GM18867 (cell line): ENCODE results near the gene IKBKG.
"Not testable (repeated sequence)": the region's sequence is repeated elsewhere in the genome, so short reads cannot be mapped to it uniquely, and the experiment has no call there.

Experiments
- ATAC-seq: cut with Tn5 transposase; IDR thresholded peaks from one replicate; pipeline ENCODE4 v1.9.1; 2021; ENCODE audit warnings: mild to moderate bottlenecking, moderate library complexity; ENCODE audit not compliant: unreplicated experiment

IKBKG gene

DNA sequence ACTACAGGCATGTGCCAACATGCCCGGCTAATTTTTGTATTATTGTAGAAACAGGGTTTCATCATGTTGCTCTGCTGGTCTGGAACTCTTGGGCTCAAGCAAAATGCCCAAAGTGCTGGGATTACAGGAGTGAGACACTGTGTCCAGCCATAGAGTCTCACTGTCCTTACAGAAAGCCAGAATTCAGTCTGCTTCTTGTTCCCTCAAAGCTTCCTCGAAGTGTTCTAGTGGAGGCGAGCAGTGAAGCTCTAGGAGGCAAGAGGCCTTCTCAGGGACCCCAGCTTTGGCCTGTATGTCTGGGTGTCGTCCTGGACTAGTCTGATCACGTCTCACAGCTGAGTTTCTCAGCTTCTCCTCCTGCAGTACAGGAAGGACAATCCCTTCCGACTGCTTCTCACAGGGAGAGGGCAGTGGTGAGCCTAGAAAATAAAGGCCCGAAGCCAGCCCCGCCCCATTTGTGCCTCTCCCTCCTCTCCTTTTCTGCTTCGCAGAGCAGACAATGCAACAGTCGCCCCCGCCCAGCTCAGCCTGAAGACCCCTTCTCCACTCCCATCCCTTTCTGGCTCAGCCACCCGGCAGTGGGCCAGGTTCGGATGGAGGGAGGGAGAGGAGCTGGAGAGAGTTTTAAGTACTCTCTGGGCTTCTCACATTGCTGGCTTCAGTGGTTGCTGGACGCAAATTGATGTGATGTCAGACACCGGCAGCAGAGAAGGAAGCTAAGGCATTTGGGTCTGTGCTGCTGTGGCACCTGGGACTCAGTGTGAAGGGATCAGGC lies 20.3 kb upstream of the IKBKG start:
- peak; percentile 68 for ATAC-seq

DNA sequence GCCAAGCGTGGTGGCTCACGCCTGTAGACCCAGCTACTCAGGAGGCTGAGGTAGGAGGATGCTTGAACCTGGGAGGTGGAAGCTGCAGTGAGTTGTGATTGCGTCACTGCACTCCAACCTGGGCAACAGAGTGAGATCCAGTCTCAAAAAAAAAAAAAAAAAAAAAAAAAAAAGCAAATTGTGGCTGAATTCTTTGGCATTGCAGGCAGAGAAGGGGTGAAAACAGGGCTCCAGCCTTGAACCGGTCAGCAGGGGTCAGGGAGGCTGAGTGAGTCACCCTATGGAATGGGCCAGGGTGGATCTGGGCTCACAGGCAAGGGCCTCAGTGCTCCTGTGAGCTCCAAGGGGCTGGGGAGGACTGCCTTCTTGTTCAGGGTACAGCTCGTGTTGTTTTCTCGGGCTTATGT lies 18.2 kb upstream of the IKBKG start:
- ATAC-seq = no peak

GRCh38 chrX:154530286-154530685 lies 17.1 kb upstream of the IKBKG start:
- no peak for ATAC-seq

GRCh38 chrX:154531626-154532025 lies 15.8 kb upstream of the IKBKG start:
- no peak for ATAC-seq

DNA sequence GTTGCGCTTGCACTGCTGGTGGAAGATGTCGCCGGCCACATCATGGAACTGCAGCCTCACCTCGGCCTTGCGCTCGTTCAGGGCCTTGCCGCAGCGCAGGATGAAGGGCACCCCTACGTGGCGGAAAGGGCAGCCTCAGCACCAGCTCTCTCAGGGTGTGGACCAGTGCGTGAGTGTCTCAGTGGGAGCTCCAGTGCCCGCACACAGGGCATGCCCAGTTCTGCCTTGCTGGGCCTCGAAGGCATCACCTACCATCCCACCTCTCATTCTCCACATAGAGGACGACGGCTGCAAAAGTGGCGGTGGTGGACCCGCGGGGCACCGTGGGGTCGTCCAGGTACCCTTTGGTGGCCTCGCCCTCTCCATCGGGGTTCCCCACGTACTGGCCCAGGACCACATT lies 14.7 kb upstream of the IKBKG start:
- ATAC-seq = no peak

DNA sequence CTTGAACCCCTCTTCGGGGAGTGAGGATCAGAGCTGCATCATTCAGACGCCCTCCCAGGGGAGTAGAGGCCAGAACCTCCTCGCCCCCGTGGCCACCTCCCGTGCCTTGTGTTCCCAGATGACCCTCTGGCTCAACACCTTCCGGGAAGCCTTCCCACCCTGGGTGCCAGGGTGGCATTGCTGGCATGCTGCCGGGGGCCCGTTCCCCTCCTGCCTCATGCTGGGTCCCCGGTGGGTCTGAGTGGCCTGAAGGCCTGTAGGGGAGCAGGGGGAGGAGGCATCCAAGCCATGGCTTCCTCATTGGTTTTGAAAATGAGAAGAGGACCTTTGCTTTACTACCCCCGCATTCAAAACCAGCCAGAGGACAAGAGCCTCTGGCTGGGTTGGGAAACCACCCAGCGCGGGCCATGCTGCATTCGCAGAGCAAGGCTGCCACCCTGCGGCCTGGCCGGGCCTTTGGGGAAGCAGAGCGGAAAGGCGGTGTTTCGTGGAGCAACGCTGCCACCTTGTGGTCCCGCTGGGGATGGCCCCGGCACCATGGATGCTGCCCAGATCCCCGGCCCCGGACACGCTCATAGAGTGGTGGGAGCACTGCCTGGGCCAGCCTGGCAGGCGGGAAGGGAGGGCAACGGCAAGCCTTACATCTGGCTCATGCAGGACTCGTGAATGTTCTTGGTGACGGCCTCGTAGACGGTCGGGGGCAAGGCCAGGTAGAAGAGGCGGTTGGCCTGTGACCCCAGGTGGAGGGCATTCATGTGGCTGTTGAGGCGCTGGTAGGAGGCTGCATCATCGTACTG lies 12.7 kb upstream of the IKBKG start:
- peak; percentile 90 for ATAC-seq

GRCh38 chrX:154535892-154536291 lies 11.5 kb upstream of the IKBKG start:
- no peak for ATAC-seq

- ATAC-seq = no peak
Measured at GRCh38 chrX:154539077-154539476, 8.3 kb upstream of the IKBKG start.

- not testable (repeated sequence) for ATAC-seq
Measured at GRCh38 chrX:154540365-154540764, 7.1 kb upstream of the IKBKG start.

DNA sequence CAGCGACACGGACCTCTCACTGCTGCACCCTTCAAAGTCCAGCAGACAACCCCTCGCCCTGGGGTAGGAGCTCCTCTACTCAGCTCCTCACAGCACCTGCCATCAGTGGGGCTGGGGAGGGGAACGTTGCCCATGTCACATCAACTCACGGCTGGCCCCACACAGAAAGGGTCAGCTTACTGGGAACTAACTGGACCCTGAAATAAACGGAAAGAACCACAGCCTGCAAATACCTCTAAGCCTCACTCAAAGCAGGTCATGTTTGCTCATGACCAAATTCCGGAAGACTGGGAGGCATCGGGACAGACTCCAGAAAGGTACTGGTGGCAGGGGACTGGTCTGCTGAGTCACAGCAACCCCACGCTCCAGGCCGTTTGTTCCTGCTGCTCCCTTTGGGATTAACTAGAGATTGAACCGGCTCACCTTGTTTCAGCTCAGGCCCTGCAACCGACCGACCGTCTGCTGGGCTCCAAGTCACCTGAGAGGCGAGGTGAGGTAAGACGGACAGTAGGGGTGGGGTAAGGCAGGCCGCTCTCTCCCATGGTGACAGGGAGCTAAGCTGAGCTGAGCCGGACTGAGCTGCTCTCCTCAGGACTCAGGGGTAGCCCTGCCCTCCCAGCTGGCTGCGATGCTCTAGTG lies 6.4 kb upstream of the IKBKG start:
- ATAC-seq = no peak

- ATAC-seq = no peak
Measured at GRCh38 chrX:154541589-154541895, 5.9 kb upstream of the IKBKG start.

- ATAC-seq = no peak
Measured at GRCh38 chrX:154541896-154542722, 5.3 kb upstream of the IKBKG start.

- no peak for ATAC-seq
Measured at GRCh38 chrX:154542723-154543424, 4.5 kb upstream of the IKBKG start.

GRCh38 chrX:154545673-154546274 lies 1.6 kb upstream of the IKBKG start:
- no peak for ATAC-seq

- ATAC-seq = peak; percentile 42
Measured at GRCh38 chrX:154546354-154547244, 821 bp upstream of the IKBKG start, which contains the start of gene G6PD. Gene G6PD, minus strand, starts transcription at chrX:154546846. Its CDS starts 691 bp downstream, at chrX:154546155.

DNA sequence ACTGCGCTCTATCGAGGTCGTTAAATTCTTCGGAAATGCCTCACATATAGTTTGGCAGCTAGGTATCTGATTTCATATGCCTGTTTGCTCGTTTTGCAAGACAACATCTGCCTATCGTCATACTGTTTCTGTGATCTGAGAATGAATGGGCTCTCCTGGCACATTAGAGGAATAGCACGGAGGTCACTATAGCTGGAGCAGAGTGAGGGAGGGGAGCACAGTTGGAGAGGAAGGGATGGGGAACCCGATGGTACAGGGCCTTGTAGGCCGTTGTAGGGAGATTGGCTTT lies 552 bp downstream of the IKBKG start:
- ATAC-seq = no peak

GRCh38 chrX:154549766-154550165 lies 2.3 kb downstream of the IKBKG start:
- ATAC-seq = no peak

DNA sequence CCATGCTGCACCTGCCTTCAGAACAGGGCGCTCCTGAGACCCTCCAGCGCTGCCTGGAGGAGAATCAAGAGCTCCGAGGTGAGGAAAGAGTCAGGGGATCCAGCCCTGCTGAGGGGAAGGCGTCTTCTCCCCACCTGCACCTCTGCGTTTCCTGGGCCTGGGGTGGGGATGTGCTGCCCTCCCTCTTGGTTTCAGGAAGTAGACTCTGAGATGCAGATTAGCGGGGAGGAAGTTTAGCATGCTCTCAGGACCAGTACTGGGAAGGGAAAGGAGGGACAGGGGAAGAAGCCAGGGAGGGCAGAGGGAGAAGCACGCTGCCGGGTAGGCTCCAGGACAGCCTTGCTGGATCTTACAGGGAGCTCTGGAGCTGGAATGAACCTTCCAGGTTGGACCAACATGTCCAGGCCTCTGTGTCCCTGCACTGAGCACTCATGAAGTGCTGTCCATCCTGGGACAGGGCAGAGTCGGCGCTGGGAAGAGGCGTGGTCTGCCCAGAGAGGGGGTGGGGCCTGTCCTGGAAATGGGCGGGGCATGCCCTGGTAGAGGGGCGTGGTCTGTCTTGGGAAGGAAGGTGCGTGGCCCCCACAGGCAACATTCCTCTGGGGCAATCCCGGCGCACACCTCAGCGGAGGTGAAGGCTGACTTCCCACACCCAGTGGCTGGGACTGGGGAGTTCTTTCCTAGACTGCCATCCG lies 4.8 kb downstream of the IKBKG start:
- ATAC-seq = not testable (repeated sequence)
